ENCODE results near the gene COMMD8.
A peak's percentile ranks its signal among the peaks of the same experiment; 100 is the strongest.

The COMMD8 gene

GRCh38 chr4:47471591-47471990 lies 8.1 kb upstream of the COMMD8 start:
- DNase-seq (ENCODE audit: low read depth), result no peak

GRCh38 chr4:47471064-47471463 lies 7.6 kb upstream of the COMMD8 start:
- no peak for DNase-seq (ENCODE audit: low read depth)

- no peak for DNase-seq (ENCODE audit: low read depth)
Measured at GRCh38 chr4:47469951-47470350, 6.4 kb upstream of the COMMD8 start.

GRCh38 chr4:47468706-47469365 lies 5.3 kb upstream of the COMMD8 start:
- DNase-seq (ENCODE audit: low read depth), result no peak

- no peak for DNase-seq (ENCODE audit: low read depth)
Measured at GRCh38 chr4:47466056-47466785, 2.7 kb upstream of the COMMD8 start.

GRCh38 chr4:47465004-47465403 lies 1.5 kb upstream of the COMMD8 start:
- no peak for DNase-seq (ENCODE audit: low read depth)

- no peak for DNase-seq (ENCODE audit: low read depth)
Measured at GRCh38 chr4:47462799-47463234, 685 bp downstream of the COMMD8 start.

GRCh38 chr4:47451657-47452056 lies 11.8 kb downstream of the COMMD8 start:
- DNase-seq (ENCODE audit: low read depth), result peak; percentile 22

- no peak for DNase-seq (ENCODE audit: low read depth)
Measured at GRCh38 chr4:47444031-47444430, 19.5 kb downstream of the COMMD8 start.

GRCh38 chr4:47442980-47443379 lies 20.5 kb downstream of the COMMD8 start:
- DNase-seq (ENCODE audit: low read depth), result no peak

GRCh38 chr4:47434931-47435330 lies 28.6 kb downstream of the COMMD8 start:
- DNase-seq (ENCODE audit: low read depth), result no peak

- DNase-seq (ENCODE audit: low read depth), result no peak
Measured at GRCh38 chr4:47432749-47433148, 30.8 kb downstream of the COMMD8 start.

GRCh38 chr4:47427935-47428334 lies 35.6 kb downstream of the COMMD8 start:
- DNase-seq (ENCODE audit: low read depth), result no peak

GRCh38 chr4:47425628-47426027 lies 37.9 kb downstream of the COMMD8 start:
- DNase-seq (ENCODE audit: low read depth), result no peak

- DNase-seq (ENCODE audit: low read depth), result no peak
Measured at GRCh38 chr4:47419296-47419695, 44.2 kb downstream of the COMMD8 start.

- no peak for DNase-seq (ENCODE audit: low read depth)
Measured at GRCh38 chr4:47418147-47418546, 45.4 kb downstream of the COMMD8 start.

GRCh38 chr4:47415719-47416118 lies 47.8 kb downstream of the COMMD8 start:
- no peak for DNase-seq (ENCODE audit: low read depth)

- DNase-seq (ENCODE audit: low read depth), result no peak
Measured at GRCh38 chr4:47413521-47413920, 50.0 kb downstream of the COMMD8 start.

GRCh38 chr4:47410271-47410670 lies 53.2 kb downstream of the COMMD8 start:
- no peak for DNase-seq (ENCODE audit: low read depth)

GRCh38 chr4:47406408-47406807 lies 57.1 kb downstream of the COMMD8 start:
- no peak for DNase-seq (ENCODE audit: low read depth)
